ENCODE results near the gene GPD1.

Gene GPD1

GRCh38 chr12:50111693-50112455 lies 8.1 kb downstream of the GPD1 start, which contains the start of gene COX14:
Gene COX14 (plus strand): TSS chr12:50112236. CDS start chr12:50120044, 7,808 bp downstream.
- TF ChIP-seq GATA3 (IDR thresholded peaks at IDR 0.05; ENCODE audit: low read depth, low read length) (no peak), GATA2 (IDR thresholded peaks at IDR 0.05; ENCODE audit: low read depth, low read length) (0 out of 2 replicates have a peak, but pooled peaks have one; percentile 31)

GRCh38 chr12:50112456-50113218 lies 8.8 kb downstream of the GPD1 start:
- TF ChIP-seq GATA2 (IDR thresholded peaks at IDR 0.05; ENCODE audit: low read depth, low read length) (no peak), GATA3 (IDR thresholded peaks at IDR 0.05; ENCODE audit: low read depth, low read length) (no peak)

GRCh38 chr12:50117057-50117622 lies 13.3 kb downstream of the GPD1 start:
- TF ChIP-seq GATA3 (IDR thresholded peaks at IDR 0.05; ENCODE audit: low read depth, low read length) (no peak), GATA2 (IDR thresholded peaks at IDR 0.05; ENCODE audit: low read depth, low read length) (no peak)

GRCh38 chr12:50119387-50119786 lies 15.6 kb downstream of the GPD1 start:
- TF ChIP-seq GATA2 (IDR thresholded peaks at IDR 0.05; ENCODE audit: low read depth, low read length): no peak
- TF ChIP-seq GATA3 (IDR thresholded peaks at IDR 0.05; ENCODE audit: low read depth, low read length): no peak

- TF ChIP-seq GATA2 (IDR thresholded peaks at IDR 0.05; ENCODE audit: low read depth, low read length) (no peak), GATA3 (IDR thresholded peaks at IDR 0.05; ENCODE audit: low read depth, low read length) (no peak)
These were observed 16.7 kb downstream of the GPD1 start for GRCh38 chr12:50120521-50120920.

- TF ChIP-seq GATA3 (IDR thresholded peaks at IDR 0.05; ENCODE audit: low read depth, low read length): no peak
- no peak for TF ChIP-seq GATA2 (IDR thresholded peaks at IDR 0.05; ENCODE audit: low read depth, low read length)
These were observed 17.1 kb downstream of the GPD1 start for GRCh38 chr12:50120953-50121352.

GRCh38 chr12:50121641-50122040 lies 17.8 kb downstream of the GPD1 start:
- TF ChIP-seq GATA2 (IDR thresholded peaks at IDR 0.05; ENCODE audit: low read depth, low read length) (no peak), GATA3 (IDR thresholded peaks at IDR 0.05; ENCODE audit: low read depth, low read length) (no peak)

GRCh38 chr12:50123203-50123602 lies 19.4 kb downstream of the GPD1 start:
- TF ChIP-seq GATA3 (IDR thresholded peaks at IDR 0.05; ENCODE audit: low read depth, low read length): no peak
- no peak for TF ChIP-seq GATA2 (IDR thresholded peaks at IDR 0.05; ENCODE audit: low read depth, low read length)

GRCh38 chr12:50127546-50127945 lies 23.7 kb downstream of the GPD1 start:
- TF ChIP-seq GATA2 (IDR thresholded peaks at IDR 0.05; ENCODE audit: low read depth, low read length): no peak
- TF ChIP-seq GATA3 (IDR thresholded peaks at IDR 0.05; ENCODE audit: low read depth, low read length): no peak

- no peak for TF ChIP-seq GATA3 (IDR thresholded peaks at IDR 0.05; ENCODE audit: low read depth, low read length)
- no peak for TF ChIP-seq GATA2 (IDR thresholded peaks at IDR 0.05; ENCODE audit: low read depth, low read length)
These were observed 25.5 kb downstream of the GPD1 start for GRCh38 chr12:50129290-50129689.

- TF ChIP-seq GATA3 (IDR thresholded peaks at IDR 0.05; ENCODE audit: low read depth, low read length): no peak
- TF ChIP-seq GATA2 (IDR thresholded peaks at IDR 0.05; ENCODE audit: low read depth, low read length): no peak
These were observed 28.8 kb downstream of the GPD1 start for GRCh38 chr12:50132505-50133135.

GRCh38 chr12:50142993-50143392 lies 39.2 kb downstream of the GPD1 start:
- no peak for TF ChIP-seq GATA2 (IDR thresholded peaks at IDR 0.05; ENCODE audit: low read depth, low read length)
- TF ChIP-seq GATA3 (IDR thresholded peaks at IDR 0.05; ENCODE audit: low read depth, low read length): no peak

GRCh38 chr12:50145439-50145838 lies 41.6 kb downstream of the GPD1 start:
- no peak for TF ChIP-seq GATA2 (IDR thresholded peaks at IDR 0.05; ENCODE audit: low read depth, low read length)
- TF ChIP-seq GATA3 (IDR thresholded peaks at IDR 0.05; ENCODE audit: low read depth, low read length): no peak

GRCh38 chr12:50147281-50147680 lies 43.5 kb downstream of the GPD1 start:
- no peak for TF ChIP-seq GATA2 (IDR thresholded peaks at IDR 0.05; ENCODE audit: low read depth, low read length)
- TF ChIP-seq GATA3 (IDR thresholded peaks at IDR 0.05; ENCODE audit: low read depth, low read length): no peak
